HG02852 (cell line): Measurements from ENCODE around the gene PRR35.

Experiments used
- ATAC-seq: cut with Tn5 transposase; IDR thresholded peaks from one replicate; pipeline ENCODE4 v1.9.1; 2021; ENCODE audit warnings: mild to moderate bottlenecking, moderate library complexity; ENCODE audit not compliant: unreplicated experiment

The PRR35 gene

DNA sequence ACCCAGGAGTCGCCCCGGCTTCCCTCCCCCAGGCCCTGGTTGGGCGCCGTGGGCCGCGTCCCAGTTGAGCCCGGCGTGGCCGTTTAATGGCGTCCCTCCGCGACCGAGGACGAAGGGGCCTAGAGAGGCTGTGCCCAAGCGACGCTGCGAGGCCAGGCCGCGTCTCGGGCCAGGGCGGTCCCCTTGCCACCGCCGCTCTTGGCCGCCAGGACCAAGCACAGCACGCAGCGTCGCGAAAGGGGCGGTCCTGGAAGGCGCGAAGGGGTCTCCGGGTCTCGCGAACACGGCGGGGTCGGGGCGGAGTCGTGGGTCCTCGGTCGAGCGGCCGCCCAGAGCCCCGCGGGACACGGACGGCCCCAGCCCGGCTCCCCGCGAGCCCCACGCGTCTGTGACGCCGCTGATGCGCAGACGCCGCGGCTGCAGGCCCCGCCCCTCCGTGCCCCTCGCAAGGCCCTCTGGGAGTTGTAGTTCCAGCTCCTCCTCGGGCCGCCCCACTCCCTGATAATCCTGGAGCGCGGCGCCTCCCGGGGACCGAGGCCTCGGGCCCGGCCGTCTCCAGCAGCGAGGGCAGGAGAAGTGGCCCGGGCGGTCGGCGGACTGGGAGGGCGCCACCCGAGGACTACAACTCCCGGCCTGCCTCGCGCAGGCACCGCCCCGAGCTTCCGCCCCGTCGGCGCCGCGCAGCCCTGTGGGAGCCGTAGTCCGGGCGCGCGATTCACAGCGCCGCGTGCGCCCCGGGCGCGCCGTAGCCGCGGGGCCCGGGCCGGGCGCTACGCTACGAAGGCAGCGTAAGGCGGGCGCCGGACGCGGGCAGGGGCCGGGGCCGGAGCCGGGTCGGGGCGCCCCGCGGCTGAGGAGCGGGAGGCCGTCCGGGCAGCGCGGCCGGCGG is 32.9 kb upstream of the PRR35 start, which contains the start of gene CAPN15:
Gene CAPN15, plus strand, starts transcription at position 698 of the 889 bp plus-strand sequence. CDS start 19,127 bp downstream, outside the sequence.
- ATAC-seq, result peak; percentile 68

DNA sequence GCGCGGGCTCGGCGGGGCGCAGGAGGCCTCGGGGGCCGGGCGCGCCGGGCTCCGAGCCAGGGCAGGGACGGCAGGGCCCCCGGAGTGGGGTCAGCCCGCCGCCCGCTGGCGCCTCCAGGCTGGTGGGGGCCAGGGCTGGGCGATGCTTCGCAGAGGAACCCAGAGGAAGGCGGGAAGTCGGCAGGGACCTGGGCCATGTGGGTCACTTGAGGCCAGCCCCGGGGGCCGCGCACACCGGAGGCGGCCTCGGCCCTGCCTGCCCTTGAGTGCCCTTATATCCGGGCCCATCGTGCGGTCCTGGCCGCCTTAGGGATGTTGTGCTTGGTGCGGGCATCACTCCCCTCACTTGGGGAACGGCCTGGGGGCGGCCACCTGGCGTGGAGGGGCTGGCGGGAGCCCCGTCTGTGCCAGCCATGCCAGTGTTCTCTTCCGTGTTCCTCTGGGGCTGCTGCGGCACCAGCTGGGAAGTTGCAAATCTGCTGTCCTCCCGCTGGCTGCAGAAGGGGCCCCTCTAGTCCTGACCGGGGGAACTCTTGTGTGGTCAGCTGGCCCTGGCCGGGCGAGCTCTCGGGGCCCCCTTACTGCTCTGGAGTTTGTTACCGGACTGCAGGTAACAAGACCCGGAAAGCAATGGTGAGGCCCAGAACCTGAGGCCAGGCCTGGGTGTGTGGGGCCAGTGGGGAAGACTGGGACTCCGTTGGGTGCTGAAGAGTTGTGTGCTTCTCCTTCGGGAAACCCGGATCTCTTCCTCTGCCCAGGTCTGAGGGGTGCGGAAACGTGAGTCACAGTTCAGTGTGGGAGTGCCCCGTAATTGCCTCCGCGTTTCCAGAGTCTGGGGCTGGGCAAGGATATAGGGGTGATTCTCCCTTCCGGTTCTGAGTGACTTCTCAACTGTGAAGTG is 31.8 kb upstream of the PRR35 start:
- ATAC-seq, result no peak

DNA sequence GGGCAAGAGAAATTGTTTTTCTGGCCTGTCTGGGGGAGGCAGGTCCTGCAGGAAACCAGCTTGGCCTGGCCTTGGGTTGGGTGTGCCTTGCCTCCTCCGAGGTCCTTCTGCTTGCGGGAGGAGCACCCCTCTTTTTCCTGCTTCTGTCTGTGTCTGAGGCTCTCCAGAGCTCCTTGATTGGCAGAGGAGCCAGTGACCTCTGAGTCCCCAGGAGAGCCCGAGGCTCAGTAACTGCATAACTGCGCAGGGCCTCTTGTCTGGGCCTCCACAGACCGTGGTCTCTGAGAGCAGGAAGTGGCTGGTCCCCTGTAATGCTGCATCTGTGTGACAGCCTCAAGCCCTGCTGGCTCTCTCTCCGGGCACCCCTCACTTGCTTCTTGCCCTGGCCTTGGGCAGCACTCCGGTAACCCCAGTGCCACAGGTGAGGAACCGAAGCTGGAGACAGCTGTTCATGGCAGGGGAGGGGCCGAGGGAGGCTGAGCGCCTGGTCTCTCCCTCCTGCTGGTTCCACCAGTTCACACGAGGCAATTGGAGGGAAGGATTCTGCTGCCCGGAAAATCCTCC is 31.1 kb upstream of the PRR35 start:
- ATAC-seq, result no peak

DNA sequence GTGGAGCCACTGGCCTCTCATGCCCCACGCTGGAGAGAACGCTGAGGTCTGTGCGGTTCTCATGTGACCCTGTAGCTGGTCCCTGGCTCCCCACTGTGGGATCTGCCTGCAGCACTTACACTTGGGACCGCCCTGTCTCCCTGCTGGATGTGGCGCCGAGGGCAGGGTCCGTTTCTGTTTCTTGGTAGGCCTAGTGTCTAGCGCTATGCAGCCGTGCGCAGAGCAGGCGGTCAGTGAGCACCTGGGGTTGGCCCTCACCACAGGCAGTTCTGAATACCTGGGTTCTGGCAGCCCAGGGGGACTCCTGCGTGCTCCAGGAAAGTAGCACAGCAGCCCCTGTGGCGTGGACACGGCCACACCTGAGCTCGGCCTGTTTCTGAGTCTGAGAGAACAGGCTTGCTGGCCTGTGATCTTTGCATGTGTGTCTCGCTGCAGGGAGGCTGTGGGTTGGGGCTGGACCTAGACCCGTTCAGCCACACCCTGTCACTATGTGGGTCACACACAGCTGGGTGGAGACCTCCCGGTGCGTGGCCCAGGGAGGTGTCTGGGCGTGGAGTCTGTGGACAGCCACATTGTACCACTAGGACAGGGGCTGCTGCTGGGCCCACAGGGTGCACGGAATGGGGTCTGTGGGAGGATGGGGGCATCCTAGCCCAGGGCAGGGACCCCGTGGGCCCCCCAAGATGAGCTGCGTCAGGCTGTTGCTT is 29.9 kb upstream of the PRR35 start:
- no peak for ATAC-seq

DNA sequence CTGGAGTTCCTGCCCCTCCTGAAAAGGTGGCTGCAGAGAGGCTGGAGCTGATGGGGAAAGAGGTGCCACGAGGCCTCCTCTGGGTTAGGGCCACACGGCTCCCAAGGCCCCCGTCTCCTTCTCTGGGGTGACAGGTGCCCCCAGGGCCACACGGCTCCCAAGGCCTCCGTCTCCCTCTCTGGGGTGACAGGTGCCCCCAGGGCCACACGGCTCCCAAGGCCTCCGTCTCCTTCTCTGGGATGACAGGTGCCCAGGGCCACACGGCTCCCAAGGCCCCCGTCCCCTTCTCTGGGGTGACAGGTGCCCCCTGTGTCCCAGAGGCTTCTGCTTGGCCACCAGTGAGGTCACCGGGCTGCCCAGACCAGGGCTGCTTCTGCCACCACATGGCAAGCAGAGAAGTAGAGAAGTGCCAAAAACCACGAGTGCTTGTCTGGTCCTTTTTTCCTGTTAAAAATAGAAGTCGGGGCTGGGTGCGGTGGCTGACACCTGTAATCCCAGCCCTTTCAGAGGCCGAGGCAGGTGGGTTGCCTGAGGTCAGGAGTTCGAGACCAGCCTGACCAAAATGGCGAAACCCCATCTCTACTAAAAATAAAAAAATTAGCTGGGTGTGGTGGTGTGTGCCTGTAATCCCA is 28.6 kb upstream of the PRR35 start:
- no peak for ATAC-seq

DNA sequence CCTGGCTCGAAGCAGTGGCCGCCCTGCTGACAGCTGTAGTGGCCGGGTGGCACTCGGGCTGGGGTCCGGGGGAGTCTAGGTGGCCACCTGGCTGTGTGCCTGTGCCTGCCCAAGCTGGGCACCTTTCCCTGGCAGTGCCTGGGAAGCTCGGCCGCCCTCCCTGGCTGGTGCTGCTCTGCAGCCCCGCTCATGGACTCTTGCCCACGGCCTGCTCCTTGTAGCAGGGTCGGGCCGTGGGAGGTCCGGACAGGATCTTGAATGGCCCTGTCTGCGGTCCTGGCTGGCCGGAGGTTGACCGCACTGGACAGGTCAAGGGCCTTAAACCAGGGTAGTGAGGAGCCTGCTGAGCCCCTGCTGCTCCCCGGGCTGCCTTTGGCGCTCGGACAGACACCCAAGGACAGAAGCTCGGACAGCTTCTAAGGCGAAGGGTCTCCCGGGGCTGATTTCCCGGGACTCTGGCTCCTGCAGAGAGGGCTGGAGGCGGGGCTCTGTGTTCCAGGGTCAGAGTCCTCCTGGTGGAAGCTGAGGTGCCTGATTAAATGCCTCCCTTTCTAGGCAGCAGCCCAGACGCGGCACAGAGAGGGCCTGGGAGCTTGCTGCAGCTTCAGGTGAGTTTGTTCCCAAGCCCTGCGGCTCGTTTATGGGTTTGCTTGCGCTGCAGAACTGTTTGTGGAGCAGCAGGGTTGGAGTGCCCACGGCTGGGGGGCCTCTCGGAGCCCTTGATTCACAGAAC is 26.6 kb upstream of the PRR35 start:
- ATAC-seq, result no peak

DNA sequence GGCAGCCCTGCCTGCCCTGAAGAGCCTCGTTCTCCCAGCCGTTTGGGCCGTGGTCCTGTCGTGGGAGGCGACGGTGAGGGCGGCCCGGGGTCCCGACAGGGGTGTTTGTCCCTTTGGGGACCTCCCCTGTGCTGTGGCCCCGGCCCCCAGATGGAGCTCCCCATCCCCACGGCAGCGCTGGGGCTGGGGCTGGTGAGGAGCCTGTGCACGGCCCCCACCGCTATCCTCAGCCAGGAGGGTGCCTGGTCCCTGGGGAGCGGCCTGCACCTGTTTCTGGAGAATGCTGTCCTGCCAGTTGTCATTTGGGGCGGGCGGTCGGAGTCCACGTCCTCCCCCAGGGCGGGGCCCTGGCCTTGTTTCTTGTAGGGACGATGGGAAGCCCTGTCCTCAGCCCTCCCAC is 26.1 kb upstream of the PRR35 start:
- no peak for ATAC-seq

DNA sequence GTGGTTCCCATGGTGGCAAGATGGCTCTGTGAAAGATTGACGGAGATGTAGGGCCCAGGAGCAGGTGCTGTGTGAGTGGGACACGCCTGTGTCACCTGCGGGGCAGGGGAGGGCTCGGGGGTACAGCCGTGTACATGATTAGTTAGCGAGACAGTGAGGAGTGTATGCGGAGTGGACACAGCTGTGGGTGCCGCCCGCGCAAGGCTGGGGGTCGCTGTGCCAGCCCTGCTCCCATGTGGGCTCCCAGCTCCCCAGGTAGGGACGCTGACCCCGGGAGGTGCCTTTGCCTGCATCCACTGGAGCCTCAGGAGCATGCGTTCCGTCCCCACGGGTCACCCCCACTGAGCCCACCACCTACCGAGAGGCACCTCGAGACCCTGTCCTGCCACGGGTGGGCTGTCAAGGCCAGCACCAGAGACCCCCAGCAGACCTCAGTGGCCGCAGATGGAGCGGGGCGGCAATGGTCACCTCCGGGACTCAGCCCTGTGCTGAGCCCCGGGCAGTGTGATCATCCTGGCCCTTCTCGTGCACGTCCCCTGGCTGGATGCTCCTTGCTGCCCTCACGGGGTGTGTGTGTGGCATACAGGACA is 25.2 kb upstream of the PRR35 start:
- ATAC-seq, result no peak

DNA sequence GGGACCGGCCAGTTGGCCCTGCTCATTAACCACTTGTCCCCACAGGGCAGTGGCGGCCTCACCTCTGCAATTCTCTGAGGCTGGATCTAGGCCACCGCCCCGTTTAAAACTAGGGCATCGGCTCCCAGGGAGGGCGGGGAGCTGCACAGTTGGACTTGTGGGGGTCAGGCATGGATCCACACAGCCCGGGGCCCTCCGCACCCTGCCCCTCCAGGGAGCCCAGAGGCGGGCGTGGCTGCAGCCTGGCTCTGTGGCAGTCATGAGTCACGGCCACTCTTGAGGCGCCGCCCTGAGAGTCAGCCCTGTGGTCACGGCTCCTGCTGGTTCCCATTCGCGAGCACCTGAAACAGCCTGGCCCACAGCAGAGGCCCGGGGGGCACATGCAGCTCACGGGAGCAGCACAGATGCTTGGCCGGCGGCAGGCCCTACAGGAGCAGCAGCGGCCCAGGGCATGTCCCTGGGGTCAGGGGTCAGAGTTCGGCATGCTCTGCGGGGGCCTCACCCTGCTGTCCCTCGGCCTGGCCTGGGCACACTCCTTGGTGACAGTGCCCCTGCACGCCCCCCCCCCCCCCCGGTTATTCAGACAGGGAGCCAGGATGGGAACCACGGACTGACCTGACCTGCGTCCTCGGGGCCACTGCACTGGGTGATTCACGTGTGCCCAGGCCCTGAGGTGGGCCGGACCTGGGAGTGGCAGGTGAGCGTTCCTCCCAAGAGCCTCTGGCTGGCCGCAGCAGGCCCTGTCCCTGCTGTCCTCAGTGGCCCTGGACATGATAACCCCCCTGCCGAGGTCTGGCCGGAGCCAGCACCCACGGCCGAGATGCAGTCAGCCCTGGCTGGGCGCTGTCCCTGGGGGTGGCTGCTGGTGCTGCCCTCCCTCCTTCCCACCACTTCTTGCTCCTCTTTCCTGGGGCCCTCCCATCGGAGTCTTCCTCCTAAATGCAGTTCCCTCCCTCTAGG is 24.5 kb upstream of the PRR35 start:
- no peak for ATAC-seq

DNA sequence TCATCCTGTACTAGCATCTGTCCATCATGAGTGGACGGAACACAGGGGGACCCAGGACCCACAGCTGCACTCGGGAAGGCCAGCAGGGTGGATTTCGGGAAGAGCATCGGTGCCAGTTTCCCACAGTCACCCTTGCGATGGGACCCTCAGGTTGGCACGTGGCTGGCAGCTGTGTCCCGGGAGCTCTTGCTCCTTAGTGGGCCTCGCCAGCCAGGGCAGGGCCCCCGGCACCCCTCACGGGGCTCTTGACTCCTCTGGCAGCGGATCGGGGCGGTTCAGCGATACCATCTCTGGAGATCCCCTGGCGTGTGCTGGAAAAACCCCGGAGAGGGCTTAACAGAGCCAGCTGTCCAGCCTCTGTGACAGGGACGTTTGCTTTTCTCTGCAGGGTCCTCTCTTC is 23.4 kb upstream of the PRR35 start:
- ATAC-seq, result no peak

DNA sequence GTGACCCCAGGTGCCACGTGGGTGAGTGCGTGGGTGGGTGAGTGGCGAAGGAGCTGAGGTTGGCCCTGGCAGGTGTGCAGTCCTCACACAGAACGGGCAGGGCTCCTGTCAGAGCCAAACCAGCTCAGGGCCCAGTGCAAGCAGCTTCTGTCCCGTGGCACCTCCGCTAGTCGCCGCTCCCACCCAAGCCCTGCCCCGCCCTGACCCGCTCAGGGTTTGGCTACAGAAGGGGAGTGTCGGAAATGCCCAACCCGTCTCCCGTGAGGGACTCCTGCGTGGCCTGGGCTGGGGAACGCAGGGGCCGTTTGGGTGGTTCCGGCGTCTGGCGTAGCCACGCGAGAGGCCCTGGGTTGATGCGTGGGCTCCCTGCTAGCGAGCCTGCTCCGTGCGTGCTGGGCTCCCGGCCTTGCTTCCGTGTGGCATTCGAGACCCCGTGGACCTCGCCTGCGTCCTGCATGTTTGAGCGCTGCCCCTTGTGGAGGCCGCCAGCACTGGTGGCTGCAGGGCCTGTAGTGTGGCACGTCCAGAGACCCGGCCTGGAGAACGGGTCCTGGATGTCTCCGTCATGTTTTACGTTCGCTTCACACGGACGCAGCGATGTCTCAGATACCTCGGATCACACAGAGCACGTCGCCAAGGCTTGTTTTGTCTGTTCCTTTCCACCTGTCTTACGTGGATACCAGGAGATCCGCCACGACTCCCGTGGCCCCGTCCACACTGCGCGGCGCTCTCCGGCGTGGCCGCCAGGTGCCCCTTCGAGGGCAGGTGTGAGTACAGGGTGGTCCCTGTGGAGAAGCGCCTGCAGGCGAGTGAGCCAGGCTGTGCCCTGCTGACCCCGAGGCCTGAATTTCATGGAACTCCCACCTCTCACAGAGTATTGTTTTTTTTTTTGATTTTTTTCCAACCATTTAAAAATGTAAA is 22.5 kb upstream of the PRR35 start:
- ATAC-seq, result no peak

DNA sequence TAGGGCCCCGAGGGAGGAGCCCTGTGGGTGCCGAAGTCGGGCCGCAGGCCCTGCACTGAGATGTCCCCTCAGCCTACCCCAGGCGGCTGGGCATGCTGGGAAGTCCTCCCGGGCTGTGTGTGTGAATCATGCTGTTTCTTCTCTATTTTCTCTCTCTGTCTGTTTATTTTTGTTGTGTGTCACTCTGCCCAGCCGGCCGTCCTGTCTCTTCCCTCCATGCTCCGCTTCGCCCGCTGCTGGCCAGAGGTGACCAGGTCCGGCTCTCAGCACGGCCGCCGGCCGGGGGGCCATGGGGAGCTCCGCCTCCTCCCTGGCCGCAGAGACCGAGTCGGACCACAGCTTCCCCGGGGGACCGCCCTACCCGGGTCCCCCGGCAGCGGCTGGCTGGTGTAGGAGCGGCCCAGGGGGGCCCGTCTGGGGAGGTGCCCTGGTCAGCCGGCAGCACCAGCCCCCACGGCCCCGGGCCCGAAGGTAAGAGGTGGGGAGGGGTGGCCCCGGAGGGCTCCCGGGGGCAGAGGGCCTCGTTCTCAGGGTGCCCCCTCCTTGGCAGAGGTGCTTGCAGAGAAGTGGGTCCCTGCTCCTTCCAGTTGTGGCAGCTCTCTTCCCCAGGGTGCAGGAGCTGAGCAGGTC is 20.2 kb upstream of the PRR35 start:
- ATAC-seq, result no peak

DNA sequence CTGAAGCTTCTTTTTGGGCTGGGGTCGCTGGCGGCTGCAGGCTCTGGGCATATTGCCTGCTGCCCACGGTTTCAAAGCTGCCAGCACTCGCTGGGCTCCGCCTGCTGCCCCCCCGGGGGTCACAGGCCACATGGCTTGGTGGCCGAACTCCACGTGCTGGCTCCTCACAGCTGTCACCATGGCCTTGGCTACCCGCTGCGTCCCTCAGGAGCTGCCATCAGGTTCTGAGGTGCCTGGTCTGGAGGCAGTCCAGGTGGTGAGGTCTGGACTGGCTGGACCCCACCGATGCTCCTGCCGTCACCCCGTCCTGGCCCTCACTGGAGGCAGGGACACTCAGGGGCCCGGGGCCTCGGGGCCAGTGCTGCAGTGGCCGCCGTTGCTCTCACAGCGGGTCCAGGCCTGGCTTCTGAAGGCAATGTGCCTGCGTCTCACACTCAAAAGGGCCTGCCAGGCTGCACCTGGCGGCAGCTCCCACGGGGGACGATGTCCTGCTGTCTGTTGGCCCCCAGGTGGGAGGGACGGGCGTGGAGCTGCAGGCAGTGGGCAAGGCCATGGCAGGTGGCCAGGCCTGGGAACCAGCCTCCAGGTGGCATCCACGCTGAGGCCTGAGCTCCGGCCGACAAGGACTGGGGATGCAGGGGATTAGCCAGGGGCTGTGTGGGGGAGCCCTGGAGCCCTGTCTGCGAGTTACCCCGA is 19.4 kb upstream of the PRR35 start:
- ATAC-seq, result no peak

DNA sequence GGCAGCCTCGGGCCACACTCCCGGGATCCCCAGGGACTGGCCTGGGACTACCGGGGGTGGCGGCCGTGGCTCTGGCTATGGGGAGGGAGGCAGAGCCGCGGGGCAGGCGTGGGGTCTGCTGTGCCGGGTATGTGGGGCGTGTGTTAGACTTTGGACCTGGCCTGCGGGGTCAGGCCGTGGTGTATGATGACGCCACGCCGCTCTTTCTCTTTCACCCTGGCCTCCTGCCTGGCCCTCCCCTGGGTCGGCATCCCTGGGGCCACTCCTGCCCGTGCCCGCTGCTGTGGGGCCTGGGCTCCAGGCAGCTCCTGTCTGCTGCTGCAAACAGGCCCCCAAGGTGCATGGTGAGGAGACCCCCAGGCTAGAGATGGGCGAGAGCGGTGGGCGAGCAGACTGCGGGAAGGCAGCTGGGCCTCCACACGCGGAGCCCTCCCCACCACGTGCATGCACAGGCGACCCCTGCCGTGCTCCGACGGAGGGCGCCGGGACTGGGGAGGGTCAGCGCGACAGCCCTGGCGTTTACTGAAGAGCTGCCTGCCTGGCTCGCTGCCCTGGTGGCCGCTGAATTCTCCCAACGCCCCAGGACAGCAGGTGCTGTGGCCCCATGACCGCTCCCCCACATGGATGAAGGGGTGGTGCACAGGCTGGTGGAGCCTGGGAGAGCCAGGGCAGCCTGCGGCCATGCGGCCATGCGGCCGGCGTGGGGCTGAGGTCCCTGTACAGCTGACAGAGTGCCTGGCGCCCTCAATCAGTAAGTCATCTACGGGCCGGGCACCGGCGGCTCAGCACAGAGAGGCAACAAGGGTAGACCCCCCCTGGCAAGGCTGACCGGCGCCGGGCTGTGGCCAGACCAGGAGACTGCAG is 16.7 kb upstream of the PRR35 start:
- no peak for ATAC-seq

DNA sequence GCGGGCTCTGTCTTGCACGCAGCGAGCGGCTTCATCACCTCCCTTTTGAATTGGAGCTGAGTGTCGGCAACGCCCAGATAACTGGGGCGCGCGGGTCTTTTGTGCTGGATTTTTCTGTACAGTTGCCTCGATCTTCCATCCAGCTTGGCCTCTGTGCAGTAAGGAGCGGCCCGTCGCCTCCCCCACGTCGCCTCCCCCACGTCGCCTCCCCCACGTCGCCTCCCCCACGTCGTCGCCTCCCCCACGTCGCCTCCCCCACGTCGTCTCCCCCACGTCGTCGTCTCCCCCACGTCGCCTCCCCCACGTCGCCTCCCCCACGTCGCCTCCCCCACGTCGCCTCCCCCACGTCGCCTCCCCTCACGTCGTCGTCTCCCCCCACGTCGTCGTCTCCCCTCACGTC is 15.7 kb upstream of the PRR35 start:
- no peak for ATAC-seq
